SK-N-SH treated with all-trans-retinoic acid at 6 μM for 48 hours (cell line): Measurements from ENCODE around the gene PRKCB.

ENCODE experiments used
- ATAC-seq: fragments of 200-7000 bp; cut with Tn5 transposase; 3 replicates; pipeline ENCODE4 v1.9.1; 2020; ENCODE audit warnings: mild to moderate bottlenecking, moderate library complexity
- BACH2 ChIP-seq: fragments of 250-450 bp; sonication (Bioruptor Pico); IDR thresholded peaks from 2 replicates; pipeline ENCODE4 v1.9.0; 2021; ENCODE audit warnings: mild to moderate bottlenecking, borderline replicate concordance
- CSDC2 ChIP-seq: fragments of 250-450 bp; sonication (Bioruptor Pico); IDR thresholded peaks from 2 replicates; pipeline ENCODE4 v1.5.0; 2020; ENCODE audit warnings: mild to moderate bottlenecking, moderate library complexity
- ESRRG ChIP-seq: fragments of 250-450 bp; sonication (Bioruptor Pico); IDR thresholded peaks from 2 replicates; pipeline ENCODE4 v1.6.1; 2021; ENCODE audit warnings: mild to moderate bottlenecking
- OSR1 ChIP-seq: fragments of 250-450 bp; sonication (Bioruptor Pico); IDR thresholded peaks from 2 replicates; pipeline ENCODE4 v1.8.0; 2022; ENCODE audit warnings: moderate library complexity, mild to moderate bottlenecking, inconsistent platforms
- POU6F1 ChIP-seq: fragments of 250-450 bp; sonication (Bioruptor Pico); IDR thresholded peaks from 2 replicates; pipeline ENCODE4 v1.8.0; 2021; ENCODE audit warnings: low read depth, mild to moderate bottlenecking, moderate library complexity, borderline replicate concordance
- PPARA ChIP-seq: fragments of 250-450 bp; sonication (Bioruptor Pico); IDR thresholded peaks from 2 replicates; pipeline ENCODE4 v1.5.0; 2020; ENCODE audit warnings: mild to moderate bottlenecking, borderline replicate concordance
- RARB ChIP-seq: fragments of 250-450 bp; sonication (Bioruptor Pico); IDR thresholded peaks from 2 replicates; pipeline ENCODE4 v1.8.0; 2021; ENCODE audit warnings: mild to moderate bottlenecking, moderate library complexity
- SNAI2 ChIP-seq: fragments of 250-450 bp; sonication (Bioruptor Pico); IDR thresholded peaks from 2 replicates; pipeline ENCODE4 v1.5.0; 2020; ENCODE audit warnings: mild to moderate bottlenecking, moderate library complexity
- TCF4 ChIP-seq: fragments of 250-450 bp; sonication (Bioruptor Pico); IDR thresholded peaks from 2 replicates; pipeline ENCODE4 v1.8.0; 2021; ENCODE audit warnings: mild to moderate bottlenecking, moderate library complexity, borderline replicate concordance
- TOX ChIP-seq: fragments of 250-450 bp; sonication (Bioruptor Pico); IDR thresholded peaks from 2 replicates; pipeline ENCODE4 v1.8.0; 2021; ENCODE audit warnings: mild to moderate bottlenecking, moderate library complexity, borderline replicate concordance
- TSHZ2 ChIP-seq: fragments of 250-450 bp; sonication (Bioruptor Pico); IDR thresholded peaks from 2 replicates; pipeline ENCODE4 v1.5.0; 2020; ENCODE audit warnings: mild to moderate bottlenecking, moderate library complexity
- ZFP3 ChIP-seq: fragments of 250-450 bp; sonication (Bioruptor Pico); IDR thresholded peaks from 2 replicates; pipeline ENCODE4 v1.5.0; 2020; ENCODE audit warnings: mild to moderate bottlenecking, moderate library complexity
- ZFP30 ChIP-seq: fragments of 450-650 bp; formaldehyde crosslinking; IDR thresholded peaks from 2 replicates; pipeline ENCODE4 v1.5.0; 2022; ENCODE audit warnings: mild to moderate bottlenecking, moderate library complexity
- ZNF565 ChIP-seq: fragments of 450-650 bp; formaldehyde crosslinking; conservative IDR thresholded peaks from 2 replicates; pipeline ENCODE4 v1.5.0; 2020; ENCODE audit warnings: low read depth, mild to moderate bottlenecking, moderate library complexity
- ZNF70 ChIP-seq: fragments of 450-650 bp; formaldehyde crosslinking; IDR thresholded peaks from 2 replicates; pipeline ENCODE4 v1.5.0; 2020; ENCODE audit warnings: mild to moderate bottlenecking, moderate library complexity
- ZNF8 ChIP-seq: fragments of 450-650 bp; formaldehyde crosslinking; IDR thresholded peaks from 2 replicates; pipeline ENCODE4 v1.5.0; 2020; ENCODE audit warnings: mild to moderate bottlenecking, moderate library complexity
- TF ChIP-seq, protein P1 (sequence below): fragments of 250-450 bp; sonication (Bioruptor Pico); IDR thresholded peaks from 2 replicates; pipeline ENCODE4 v1.8.0; 2020; ENCODE audit warnings: mild to moderate bottlenecking, moderate library complexity, borderline replicate concordance
- TF ChIP-seq, protein P2 (sequence below): fragments of 250-450 bp; sonication (Bioruptor Pico); IDR thresholded peaks from 2 replicates; pipeline ENCODE4 v1.5.1; 2021; ENCODE audit warnings: mild to moderate bottlenecking, moderate library complexity

Gene PRKCB

DNA sequence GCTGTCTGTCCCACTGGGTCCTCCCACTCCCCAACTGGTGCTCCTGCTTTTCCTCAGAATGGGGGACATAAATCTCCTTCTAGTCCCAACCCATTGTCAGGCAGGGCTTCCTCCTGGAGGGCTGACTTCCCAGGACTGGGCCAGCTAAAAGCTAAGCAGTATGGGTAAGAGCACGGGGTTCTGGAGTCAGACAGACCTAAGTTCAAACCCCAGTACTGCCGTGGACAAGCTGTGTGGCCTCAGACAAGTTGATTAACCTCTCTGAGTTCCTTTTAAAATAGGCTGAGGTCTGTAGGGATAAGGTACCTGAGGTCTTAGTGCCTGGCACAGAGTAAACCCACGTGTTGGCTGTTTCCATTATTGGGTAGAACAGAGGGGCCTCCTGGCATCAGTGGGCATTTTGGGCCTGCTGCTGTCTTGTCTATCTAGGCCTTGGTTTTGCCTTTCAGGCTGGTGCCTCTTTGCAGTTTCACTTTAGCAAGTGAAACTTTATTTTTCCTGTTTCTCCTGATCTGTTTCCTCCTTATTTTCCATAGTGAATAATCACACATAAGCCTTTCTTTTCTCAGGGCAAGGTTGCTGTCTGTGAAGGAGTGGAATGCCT lies 114.6 kb downstream of the PRKCB start:
- ATAC-seq, result no peak
- no peak for TF ChIP-seq TOX (CRISPR knock-in tag)
- no peak for TF ChIP-seq BACH2
- no peak for TF ChIP-seq ESRRG (CRISPR knock-in tag)
- no peak for TF ChIP-seq TSHZ2
- TF ChIP-seq CSDC2 (CRISPR knock-in tag), result no peak
- TF ChIP-seq ZNF8 (CRISPR knock-in tag), result no peak
- no peak for TF ChIP-seq SNAI2 (CRISPR knock-in tag)
- TF ChIP-seq POU6F1 (CRISPR knock-in tag), result no peak
- TF ChIP-seq OSR1 (CRISPR knock-in tag), result no peak

DNA sequence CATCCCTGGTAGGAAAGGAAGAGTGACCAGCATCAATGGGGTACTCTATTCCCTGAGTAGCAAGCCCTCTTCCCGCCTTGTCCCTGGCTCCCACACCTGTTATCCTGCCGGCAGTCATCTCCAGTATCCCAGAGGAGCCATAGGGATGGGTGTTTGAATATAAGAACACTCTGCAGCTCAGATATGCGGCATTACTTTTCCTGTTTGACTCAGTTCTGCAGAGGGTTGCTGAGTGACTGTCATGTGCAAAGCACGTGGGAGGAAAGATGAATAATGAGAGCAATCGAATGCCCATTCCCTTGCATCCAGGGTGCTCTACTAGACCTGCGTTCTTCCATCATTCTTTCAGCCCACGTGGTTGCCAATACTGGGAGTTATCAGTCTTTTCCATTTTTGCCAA lies 115.1 kb downstream of the PRKCB start:
- ATAC-seq, result no peak
- TF ChIP-seq POU6F1 (CRISPR knock-in tag), result no peak
- no peak for TF ChIP-seq ZNF565 (CRISPR knock-in tag)
- TF ChIP-seq ZFP3 (CRISPR knock-in tag), result no peak
- no peak for TF ChIP-seq ZNF70 (CRISPR knock-in tag)
- TF ChIP-seq ZFP30, result no peak
- no peak for TF ChIP-seq CSDC2 (CRISPR knock-in tag)
- no peak for TF ChIP-seq SNAI2 (CRISPR knock-in tag)
- TF ChIP-seq PPARA (CRISPR knock-in tag), result no peak
- TF ChIP-seq, protein P1, sequence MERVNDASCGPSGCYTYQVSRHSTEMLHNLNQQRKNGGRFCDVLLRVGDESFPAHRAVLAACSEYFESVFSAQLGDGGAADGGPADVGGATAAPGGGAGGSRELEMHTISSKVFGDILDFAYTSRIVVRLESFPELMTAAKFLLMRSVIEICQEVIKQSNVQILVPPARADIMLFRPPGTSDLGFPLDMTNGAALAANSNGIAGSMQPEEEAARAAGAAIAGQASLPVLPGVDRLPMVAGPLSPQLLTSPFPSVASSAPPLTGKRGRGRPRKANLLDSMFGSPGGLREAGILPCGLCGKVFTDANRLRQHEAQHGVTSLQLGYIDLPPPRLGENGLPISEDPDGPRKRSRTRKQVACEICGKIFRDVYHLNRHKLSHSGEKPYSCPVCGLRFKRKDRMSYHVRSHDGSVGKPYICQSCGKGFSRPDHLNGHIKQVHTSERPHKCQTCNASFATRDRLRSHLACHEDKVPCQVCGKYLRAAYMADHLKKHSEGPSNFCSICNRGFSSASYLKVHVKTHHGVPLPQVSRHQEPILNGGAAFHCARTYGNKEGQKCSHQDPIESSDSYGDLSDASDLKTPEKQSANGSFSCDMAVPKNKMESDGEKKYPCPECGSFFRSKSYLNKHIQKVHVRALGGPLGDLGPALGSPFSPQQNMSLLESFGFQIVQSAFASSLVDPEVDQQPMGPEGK, result no peak

DNA sequence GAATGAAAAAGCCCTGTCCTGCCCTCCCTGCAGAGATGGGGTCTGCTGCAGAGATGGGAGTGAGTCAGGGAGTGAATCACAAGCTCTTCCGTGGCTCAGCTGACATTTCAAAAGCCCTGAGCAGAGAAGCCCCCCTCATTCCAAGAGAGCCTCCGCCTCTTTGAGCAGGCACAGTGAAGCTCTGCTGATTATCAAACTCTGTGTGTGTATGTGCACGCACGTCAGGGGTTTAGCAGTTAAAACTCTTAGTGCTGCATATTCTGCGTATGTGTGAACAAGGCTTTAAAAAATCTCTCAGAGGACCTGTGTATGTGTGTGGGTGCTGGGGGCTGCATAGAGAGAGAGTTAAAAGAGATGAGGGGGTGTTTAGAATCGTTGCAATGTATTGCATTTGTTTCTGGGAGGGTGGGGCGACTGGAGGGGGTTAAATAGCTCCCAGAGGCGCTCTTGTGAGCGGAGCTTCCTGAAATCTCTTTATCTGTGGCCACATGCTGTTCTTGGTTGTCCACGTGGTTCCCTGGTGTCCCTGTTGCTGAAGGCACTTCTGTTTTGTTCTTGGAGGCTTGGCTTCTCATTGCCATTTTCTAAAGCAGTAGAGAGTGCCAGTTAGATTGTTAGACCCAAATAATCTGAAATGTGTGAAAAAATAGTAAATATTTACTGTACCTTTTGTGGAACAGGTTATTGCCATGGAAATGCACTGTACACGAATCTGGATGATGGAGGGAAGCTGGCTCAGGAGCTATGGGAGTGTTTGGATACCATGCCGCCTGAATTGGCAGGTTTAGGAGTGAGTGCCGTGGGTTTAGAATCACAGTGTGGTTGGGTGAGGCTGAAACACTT lies 116.6 kb downstream of the PRKCB start:
- peak; percentile 44; the same call in 2 of the 3 replicates for ATAC-seq
- TF ChIP-seq ESRRG (CRISPR knock-in tag) (no peak), TCF4 (0 out of 2 replicates have a peak, but pooled peaks have one; percentile 19)
- TF ChIP-seq, protein P1, result no peak

GRCh38 chr16:23952971-23953300 lies 117.2 kb downstream of the PRKCB start:
- TF ChIP-seq, protein P2, sequence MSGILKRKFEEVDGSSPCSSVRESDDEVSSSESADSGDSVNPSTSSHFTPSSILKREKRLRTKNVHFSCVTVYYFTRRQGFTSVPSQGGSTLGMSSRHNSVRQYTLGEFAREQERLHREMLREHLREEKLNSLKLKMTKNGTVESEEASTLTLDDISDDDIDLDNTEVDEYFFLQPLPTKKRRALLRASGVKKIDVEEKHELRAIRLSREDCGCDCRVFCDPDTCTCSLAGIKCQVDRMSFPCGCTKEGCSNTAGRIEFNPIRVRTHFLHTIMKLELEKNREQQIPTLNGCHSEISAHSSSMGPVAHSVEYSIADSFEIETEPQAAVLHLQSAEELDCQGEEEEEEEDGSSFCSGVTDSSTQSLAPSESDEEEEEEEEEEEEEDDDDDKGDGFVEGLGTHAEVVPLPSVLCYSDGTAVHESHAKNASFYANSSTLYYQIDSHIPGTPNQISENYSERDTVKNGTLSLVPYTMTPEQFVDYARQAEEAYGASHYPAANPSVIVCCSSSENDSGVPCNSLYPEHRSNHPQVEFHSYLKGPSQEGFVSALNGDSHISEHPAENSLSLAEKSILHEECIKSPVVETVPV (CRISPR knock-in tag), result no peak
- no peak for TF ChIP-seq BACH2
- TF ChIP-seq ZNF8 (CRISPR knock-in tag), result no peak
- TF ChIP-seq ZFP30, result no peak
- TF ChIP-seq PPARA (CRISPR knock-in tag), result no peak
- no peak for TF ChIP-seq RARB (CRISPR knock-in tag)
- ATAC-seq, result no peak
